ENCODE results near the gene SHROOM3.

- TF ChIP-seq CCAR2 (optimal IDR thresholded peaks at IDR 0.05; ENCODE audit: low read depth, low read length), result no peak
- no peak for TF ChIP-seq ZNF205 (CRISPR knock-in tag; IDR thresholded peaks at IDR 0.05)
- no peak for TF ChIP-seq PRDM15 (CRISPR knock-in tag; IDR thresholded peaks at IDR 0.05)
- TF ChIP-seq, protein P1, sequence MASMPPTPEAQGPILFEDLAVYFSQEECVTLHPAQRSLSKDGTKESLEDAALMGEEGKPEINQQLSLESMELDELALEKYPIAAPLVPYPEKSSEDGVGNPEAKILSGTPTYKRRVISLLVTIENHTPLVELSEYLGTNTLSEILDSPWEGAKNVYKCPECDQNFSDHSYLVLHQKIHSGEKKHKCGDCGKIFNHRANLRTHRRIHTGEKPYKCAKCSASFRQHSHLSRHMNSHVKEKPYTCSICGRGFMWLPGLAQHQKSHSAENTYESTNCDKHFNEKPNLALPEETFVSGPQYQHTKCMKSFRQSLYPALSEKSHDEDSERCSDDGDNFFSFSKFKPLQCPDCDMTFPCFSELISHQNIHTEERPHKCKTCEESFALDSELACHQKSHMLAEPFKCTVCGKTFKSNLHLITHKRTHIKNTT (CRISPR knock-in tag; IDR thresholded peaks at IDR 0.05), result no peak
- TF ChIP-seq CHD2 (IDR thresholded peaks at IDR 0.05; ENCODE audit: low read depth, low read length), result no peak
- TF ChIP-seq CTCF (CRISPR knock-in tag; IDR thresholded peaks at IDR 0.05), result no peak
- no peak for TF ChIP-seq SMYD3 (CRISPR knock-in tag; IDR thresholded peaks at IDR 0.05)
- TF ChIP-seq POLR2A (IDR thresholded peaks at IDR 0.05; ENCODE audit: insufficient read depth in 1 of 2, low read depth in 2 of 2, low read length in 2 of 2), result no peak
- TF ChIP-seq ZEB1 (IDR thresholded peaks at IDR 0.05; ENCODE audit: insufficient replicate concordance, low read depth), result no peak
- TF ChIP-seq HDAC2 (CRISPR knock-in tag; IDR thresholded peaks at IDR 0.05), result no peak
- TF ChIP-seq SOX6 (IDR thresholded peaks at IDR 0.05), result no peak
- TF ChIP-seq SOX6 (CRISPR knock-in tag; IDR thresholded peaks at IDR 0.05), result no peak
- no peak for TF ChIP-seq FOXM1 (CRISPR knock-in tag; IDR thresholded peaks at IDR 0.05)
- TF ChIP-seq FOXJ3 (CRISPR knock-in tag; IDR thresholded peaks at IDR 0.05; ENCODE audit: borderline replicate concordance), result no peak
These were observed 224.1 kb downstream of the SHROOM3 start for GRCh38 chr4:76659103-76659490.

Measured in HepG2 (cell line).